ENCODE data around the gene DTNA. TPM values are rescaled to one million over a fixed set of nuclear protein-coding genes. Genes with fewer than 3 reads are reported as not detected.

Gene DTNA
- total and polyA plus RNA-seq, 2 of the 8 experiments (the other 6 are each of a cell fraction or from before 2014, with no cell fraction given) = 30.2 to 32.7 TPM

GRCh38 chr18:34691614-34692013 is 18.5 kb upstream of the DTNA start (continued):
- TF ChIP-seq JUN (IDR thresholded peaks at IDR 0.05; ENCODE audit: low read depth, low read length) = no peak
- no peak for TF ChIP-seq FOSL1 (IDR thresholded peaks at IDR 0.05; ENCODE audit: insufficient read depth, low read depth, low read length)
- TF ChIP-seq ATF2 (IDR thresholded peaks at IDR 0.05; ENCODE audit: low read length) = no peak
- no peak for TF ChIP-seq SIRT6 (IDR thresholded peaks at IDR 0.05; ENCODE audit: low read length)
